Prostate gland (tissue), 2 donors: ENCODE results near the gene MATR3.

ENCODE experiments used
- CTCF ChIP-seq, 4 experiments: fragments of 200-600 bp in 2 of 4; fragments of 450-650 bp in 2 of 4; sonication (generic) in 2 of 4; IDR thresholded peaks; 1 replicate in 3 of 4; 2 replicates in 1 of 4; pipeline ENCODE4 v1.5.1; 2016 to 2019; ENCODE audit warnings: antibody characterized with exemption in 4 of 4, mild to moderate bottlenecking in 2 of 4, moderate library complexity in 2 of 4
- POLR2A ChIP-seq: fragments of 450-650 bp; IDR thresholded peaks from one replicate; pipeline ENCODE4 v1.6.1; 2016; ENCODE audit warnings: antibody characterized with exemption, mild to moderate bottlenecking
- POLR2AphosphoS5 ChIP-seq: sonication (generic); formaldehyde crosslinking; IDR thresholded peaks from one replicate; pipeline ENCODE4 v1.6.1; 2017; ENCODE audit warnings: antibody characterized with exemption

DNA sequence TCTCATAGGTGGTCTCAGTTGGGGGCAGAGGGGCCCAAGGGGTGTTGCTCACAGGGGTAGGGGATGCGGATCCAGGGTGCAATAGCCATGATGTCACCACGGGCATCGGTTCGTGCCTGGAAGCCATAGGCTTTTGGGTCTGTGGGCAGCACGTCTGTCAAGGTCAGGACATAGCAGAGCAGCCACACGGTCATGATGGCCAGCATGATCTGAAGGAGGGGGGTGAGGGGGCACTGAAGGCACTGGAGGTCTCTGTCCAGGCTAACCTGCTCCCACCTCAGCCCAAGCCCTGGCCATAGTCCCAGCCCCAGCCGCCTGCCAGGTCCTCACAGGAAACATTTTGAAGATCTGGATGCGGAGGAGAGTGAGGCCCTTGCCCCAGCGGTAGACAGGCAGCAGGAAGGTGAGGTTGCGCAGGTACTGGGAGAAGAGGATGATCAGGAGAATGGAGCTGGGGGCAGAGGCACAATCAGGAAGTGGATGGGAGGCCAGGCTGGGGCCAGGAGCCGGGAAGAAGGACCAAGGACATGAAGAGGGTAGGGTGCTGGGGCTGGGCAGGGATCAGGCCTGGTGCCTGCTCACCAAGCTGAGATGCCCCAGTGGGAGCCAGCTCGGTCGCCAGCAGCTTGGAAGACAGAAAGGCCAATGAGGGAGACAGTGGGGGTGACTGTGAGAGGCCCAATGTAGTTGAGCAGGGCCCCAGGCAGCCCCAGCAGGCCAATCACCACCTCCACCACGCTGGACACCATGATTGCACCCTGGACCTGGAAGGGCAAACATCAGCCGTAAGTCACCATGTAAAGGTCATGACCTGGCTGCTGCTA is 86.3 kb downstream of the MATR3 start:
- no peak for TF ChIP-seq CTCF (IDR thresholded peaks at IDR 0.05)
- no peak for TF ChIP-seq POLR2A
- no peak for TF ChIP-seq POLR2AphosphoS5
